ENCODE measurements around the gene EML1. TPM values are rescaled to one million over a fixed set of nuclear protein-coding genes. Genes with fewer than 3 reads are reported as not detected.

EML1 gene
- total RNA-seq, 1 donor from 2014 or later, result 28.3 TPM

DNA sequence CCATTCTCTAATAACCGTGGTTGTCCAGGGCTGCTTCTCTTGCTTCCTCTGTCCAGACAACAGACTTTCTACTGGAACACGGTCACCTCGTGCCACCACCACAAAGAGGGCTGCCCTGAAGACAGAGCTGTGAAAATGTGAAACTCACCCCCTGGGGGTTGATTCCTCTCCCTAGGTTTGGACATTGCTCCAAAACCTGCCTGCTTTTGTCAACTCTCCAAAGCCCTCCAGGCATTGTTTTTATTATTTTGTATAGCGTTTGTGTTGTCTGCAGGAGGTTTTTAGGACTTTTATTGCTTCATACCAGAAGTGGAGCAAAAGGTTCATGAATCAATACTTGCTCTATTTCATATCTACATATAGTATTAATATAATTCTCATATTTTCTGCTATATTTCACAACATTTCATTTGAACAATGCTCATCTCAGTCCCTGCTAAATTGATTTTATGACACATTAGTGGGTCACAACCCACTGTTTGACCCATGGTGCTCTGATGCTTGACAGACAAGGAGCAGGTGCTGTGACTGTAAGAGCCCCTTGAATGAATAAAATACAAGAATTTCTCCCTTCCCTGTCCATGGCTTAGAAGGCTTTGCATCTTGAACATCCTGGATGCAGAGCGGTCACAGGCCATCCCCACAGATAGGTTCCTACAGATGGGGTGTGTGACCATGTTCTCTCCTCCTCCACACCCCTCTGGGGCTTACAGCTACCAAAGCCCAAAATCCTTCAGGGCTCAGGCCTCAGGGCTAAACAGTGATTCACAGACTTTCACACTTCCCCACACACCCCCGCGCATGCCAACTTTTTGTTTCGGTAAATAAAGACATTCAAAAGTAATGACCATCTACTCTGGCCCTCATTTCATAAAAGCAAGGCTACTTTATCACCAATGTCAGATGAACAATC lies 20.6 kb upstream of the EML1 start:
- H3K27ac ChIP-seq, result no peak overlapping the region
- H3K36me3 ChIP-seq, result no peaks in the 10 kb centered on the region
- intact Hi-C loops (cut with DNase I), result no loop called here
- no peaks in the 10 kb centered on the region for H3K9me3 ChIP-seq
- H3K4me3 ChIP-seq, result no peak overlapping the region
- no peaks in the 10 kb centered on the region for H3K27me3 ChIP-seq
- H3K4me1 ChIP-seq, result peaks cover 2 to 4% of the 10 kb centered on the region in 2 donors
- TF ChIP-seq, protein P1, sequence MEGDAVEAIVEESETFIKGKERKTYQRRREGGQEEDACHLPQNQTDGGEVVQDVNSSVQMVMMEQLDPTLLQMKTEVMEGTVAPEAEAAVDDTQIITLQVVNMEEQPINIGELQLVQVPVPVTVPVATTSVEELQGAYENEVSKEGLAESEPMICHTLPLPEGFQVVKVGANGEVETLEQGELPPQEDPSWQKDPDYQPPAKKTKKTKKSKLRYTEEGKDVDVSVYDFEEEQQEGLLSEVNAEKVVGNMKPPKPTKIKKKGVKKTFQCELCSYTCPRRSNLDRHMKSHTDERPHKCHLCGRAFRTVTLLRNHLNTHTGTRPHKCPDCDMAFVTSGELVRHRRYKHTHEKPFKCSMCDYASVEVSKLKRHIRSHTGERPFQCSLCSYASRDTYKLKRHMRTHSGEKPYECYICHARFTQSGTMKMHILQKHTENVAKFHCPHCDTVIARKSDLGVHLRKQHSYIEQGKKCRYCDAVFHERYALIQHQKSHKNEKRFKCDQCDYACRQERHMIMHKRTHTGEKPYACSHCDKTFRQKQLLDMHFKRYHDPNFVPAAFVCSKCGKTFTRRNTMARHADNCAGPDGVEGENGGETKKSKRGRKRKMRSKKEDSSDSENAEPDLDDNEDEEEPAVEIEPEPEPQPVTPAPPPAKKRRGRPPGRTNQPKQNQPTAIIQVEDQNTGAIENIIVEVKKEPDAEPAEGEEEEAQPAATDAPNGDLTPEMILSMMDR (IDR thresholded peaks at IDR 0.05), result no peak
- DNase-seq (ENCODE audit: low spot score in 2 of 2), result peak in 1 of 2 donors; percentile 22

DNA sequence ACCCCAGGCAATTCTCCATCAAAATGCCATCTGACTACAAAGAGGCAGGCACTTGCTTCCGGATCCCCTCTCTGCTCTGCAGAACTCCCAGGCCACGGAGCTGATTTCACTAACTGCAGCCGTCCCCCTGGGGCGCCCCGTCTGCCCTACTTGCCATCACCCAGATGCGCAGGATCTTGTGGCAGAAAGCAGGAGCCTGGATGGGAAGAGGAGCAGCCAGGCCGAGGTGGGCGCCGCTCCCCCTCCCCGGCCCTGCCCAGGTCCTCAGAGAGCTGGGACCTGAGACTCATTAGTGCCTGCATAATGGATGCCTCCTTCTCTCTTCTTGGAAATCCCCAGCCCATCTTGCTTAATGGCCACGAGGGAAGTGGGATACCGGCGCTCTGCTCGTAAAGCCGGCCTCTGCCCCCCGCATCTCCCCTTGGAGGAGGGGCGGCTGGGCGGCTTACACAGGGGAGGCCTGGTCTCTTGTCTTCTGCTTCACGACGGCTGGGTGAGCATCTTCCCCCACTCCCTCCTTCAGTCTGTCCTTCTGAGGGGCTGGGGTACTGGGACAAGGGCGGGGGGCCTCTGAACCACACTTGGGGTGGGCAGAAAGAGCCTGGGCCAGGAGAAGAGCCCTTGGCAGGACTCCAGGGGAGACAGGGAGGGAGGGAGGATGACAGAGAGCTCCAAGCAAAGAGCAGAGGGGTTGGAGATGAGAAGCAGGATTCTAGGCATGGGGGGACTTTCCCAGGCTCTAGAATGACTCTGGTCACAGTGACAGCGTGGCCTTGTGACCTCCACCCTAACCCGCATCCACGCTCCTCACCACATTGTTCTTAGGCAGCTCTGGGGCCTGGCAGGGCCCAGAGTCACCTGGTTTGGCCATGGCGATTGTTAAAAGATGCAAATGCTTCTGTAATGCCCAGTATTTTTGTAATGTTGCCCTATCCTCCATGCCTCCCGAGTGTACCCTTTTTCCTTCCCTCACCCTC lies 19.4 kb upstream of the EML1 start:
- intact Hi-C loops (cut with DNase I), result no loop called here
- H3K36me3 ChIP-seq, result no peaks in the 10 kb centered on the region
- H3K4me3 ChIP-seq, result no peak overlapping the region
- H3K9me3 ChIP-seq, result peaks cover 0 to 8% of the 10 kb centered on the region in 2 donors
- peak in 1 of 2 donors; percentile 52 for DNase-seq (ENCODE audit: low spot score in 2 of 2)
- no peaks in the 10 kb centered on the region for H3K27me3 ChIP-seq
- no peak overlapping the region for H3K27ac ChIP-seq
- TF ChIP-seq, protein P1 (IDR thresholded peaks at IDR 0.05), result no peak
- no peaks in the 10 kb centered on the region for H3K4me1 ChIP-seq

DNA sequence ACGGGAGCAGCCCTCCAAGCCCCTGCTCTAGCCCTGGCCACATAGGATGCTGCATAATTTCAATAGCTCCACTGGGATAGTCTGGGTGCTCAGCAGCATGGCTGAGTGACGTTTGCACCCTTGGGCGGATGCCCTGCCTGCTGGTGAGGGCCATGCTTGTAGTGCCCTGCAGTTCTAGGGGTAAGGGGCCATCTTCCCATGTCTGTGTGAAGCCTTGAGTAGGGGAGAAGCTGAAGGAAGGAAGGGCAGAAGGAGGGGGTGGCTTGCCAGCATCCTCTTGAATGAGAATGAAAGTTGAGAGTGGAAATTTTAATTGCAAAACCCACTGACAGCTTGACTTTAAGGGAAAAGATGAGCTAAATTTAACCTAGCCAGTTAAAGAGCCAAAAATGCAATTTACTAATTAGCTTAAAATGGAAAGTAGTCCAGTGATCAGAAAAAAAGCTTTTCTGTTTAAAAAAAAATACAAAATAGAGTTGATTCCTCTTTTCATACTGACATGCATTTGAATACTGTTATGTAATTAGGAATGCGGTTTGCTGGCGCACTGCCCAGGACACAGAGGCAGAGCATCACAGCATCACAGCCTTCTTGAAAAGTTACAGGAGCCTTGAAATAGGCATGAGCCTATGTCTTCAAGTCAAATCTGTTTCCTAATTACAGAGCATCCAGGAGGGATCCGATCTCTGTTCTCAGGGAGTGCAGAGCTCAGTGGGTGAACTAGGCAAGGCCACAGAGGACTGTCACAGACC lies 18.5 kb upstream of the EML1 start:
- intact Hi-C loops (cut with DNase I), result no loop called here
- TF ChIP-seq, protein P1 (IDR thresholded peaks at IDR 0.05), result no peak
- H3K4me3 ChIP-seq, result no peak overlapping the region
- no peaks in the 10 kb centered on the region for H3K4me1 ChIP-seq
- no peaks in the 10 kb centered on the region for H3K27me3 ChIP-seq
- peak in 1 of 2 donors; percentile 67 for DNase-seq (ENCODE audit: low spot score in 2 of 2)
- H3K27ac ChIP-seq, result no peak overlapping the region
- no peaks in the 10 kb centered on the region for H3K36me3 ChIP-seq
- peaks cover 0 to 12% of the 10 kb centered on the region in 2 donors for H3K9me3 ChIP-seq

DNA sequence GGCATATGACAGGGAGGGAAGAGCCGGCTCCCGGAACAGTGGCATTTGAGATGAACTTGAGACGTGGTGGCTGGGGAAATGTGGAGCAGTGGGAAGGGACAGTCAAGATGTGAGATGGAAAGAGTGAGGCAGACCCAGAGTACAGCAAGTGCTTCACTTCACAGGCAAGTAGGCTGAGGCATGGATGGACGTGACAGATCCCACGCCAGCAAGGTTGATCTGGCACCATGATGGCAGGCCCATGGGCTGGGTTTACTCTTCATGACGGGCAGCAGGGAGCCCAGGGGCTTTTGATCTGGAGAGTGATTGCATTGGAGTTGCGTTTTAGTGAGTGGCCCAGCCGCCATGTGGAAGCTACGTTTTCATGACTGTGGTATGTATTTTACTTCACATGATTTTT lies 17.9 kb upstream of the EML1 start:
- peak in 1 of 2 donors; percentile 47 for DNase-seq (ENCODE audit: low spot score in 2 of 2)
- TF ChIP-seq, protein P1 (IDR thresholded peaks at IDR 0.05), result no peak
- H3K4me3 ChIP-seq, result no peak overlapping the region
- H3K9me3 ChIP-seq, result peaks cover 0 to 12% of the 10 kb centered on the region in 2 donors
- no peaks in the 10 kb centered on the region for H3K4me1 ChIP-seq
- H3K36me3 ChIP-seq, result no peaks in the 10 kb centered on the region
- no peak overlapping the region for H3K27ac ChIP-seq
- H3K27me3 ChIP-seq, result no peaks in the 10 kb centered on the region
- intact Hi-C loops (cut with DNase I), result no loop called here

DNA sequence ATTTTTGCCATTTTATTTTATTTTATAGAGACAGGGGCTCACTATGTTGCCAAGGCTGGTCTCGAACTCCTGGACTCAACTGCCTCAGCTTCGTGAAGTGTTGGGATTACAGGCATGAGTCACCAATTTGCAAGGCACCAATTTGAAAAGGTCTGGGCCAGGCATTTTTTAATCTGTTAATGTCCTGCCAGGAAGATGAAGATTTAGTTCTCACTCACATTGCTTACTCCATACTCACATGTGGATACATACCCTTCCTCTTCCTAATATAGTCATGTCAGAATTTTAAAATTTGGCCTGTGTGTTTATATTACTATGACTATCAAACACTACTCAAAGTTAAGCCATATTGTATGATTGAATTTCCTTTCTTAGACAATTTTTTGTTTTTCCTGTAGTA lies 15.3 kb upstream of the EML1 start:
- intact Hi-C loops (cut with DNase I), result no loop called here
- no peak for DNase-seq (ENCODE audit: low spot score in 2 of 2)
- Histone ChIP-seq H3K27ac (no peak overlapping the region), H3K27me3 (no peaks in the 10 kb centered on the region), H3K4me1 (no peaks in the 10 kb centered on the region), H3K36me3 (no peaks in the 10 kb centered on the region), H3K4me3 (no peak overlapping the region), H3K9me3 (peaks cover 0 to 12% of the 10 kb centered on the region in 2 donors)
- TF ChIP-seq, protein P1 (IDR thresholded peaks at IDR 0.05), result no peak

Data from ascending aorta (tissue), 2 donors.